KMS-11 (cell line): ENCODE measurements around the gene CRISPLD2.

Experiments
- H2AFZ ChIP-seq: fragments of 200-600 bp; sonication (generic); 2 replicates; pipeline ENCODE4 v1.6.1; 2016; ENCODE audit warnings: antibody characterized with exemption, mixed run types, low read depth
- H3K27ac ChIP-seq: fragments of 200-600 bp; sonication (generic); 2 replicates; pipeline ENCODE4 v1.6.1; 2016; ENCODE audit warnings: mild to moderate bottlenecking, mixed run types
- H3K27me3 ChIP-seq: fragments of 200-600 bp; sonication (generic); 2 replicates; pipeline ENCODE4 v1.6.1; 2017; ENCODE audit warnings: mild to moderate bottlenecking, low read depth, mixed run types, moderate library complexity; ENCODE audit not compliant: insufficient read depth
- H3K36me3 ChIP-seq: fragments of 200-600 bp; sonication (generic); 2 replicates; pipeline ENCODE4 v1.6.1; 2017; ENCODE audit warnings: mild to moderate bottlenecking, mixed run types; ENCODE audit not compliant: insufficient read depth
- H3K4me1 ChIP-seq: fragments of 200-600 bp; sonication (generic); 2 replicates; pipeline ENCODE4 v1.6.1; 2016; ENCODE audit warnings: mild to moderate bottlenecking, low read depth, mixed run types; ENCODE audit not compliant: poor library complexity, severe bottlenecking
- H3K4me2 ChIP-seq: fragments of 200-600 bp; sonication (generic); 2 replicates; pipeline ENCODE4 v1.7.0; 2016; ENCODE audit warnings: mild to moderate bottlenecking, mixed run types
- H3K4me3 ChIP-seq: fragments of 200-600 bp; sonication (generic); IDR thresholded peaks from 2 replicates; pipeline ENCODE4 v1.6.1; 2017; ENCODE audit warnings: low read depth, low read length, mixed read lengths; ENCODE audit not compliant: insufficient read depth
- H3K79me2 ChIP-seq: fragments of 200-600 bp; sonication (generic); 2 replicates; pipeline ENCODE4 v1.6.1; 2016; ENCODE audit warnings: low read depth, mixed run types; ENCODE audit not compliant: insufficient read depth
- H3K9ac ChIP-seq: fragments of 200-600 bp; sonication (generic); 2 replicates; pipeline ENCODE4 v1.6.1; 2016; ENCODE audit warnings: mild to moderate bottlenecking, mixed run types
- H4K20me1 ChIP-seq: fragments of 200-600 bp; sonication (generic); 2 replicates; pipeline ENCODE4 v1.6.1; 2016; ENCODE audit warnings: mild to moderate bottlenecking, mixed run types; ENCODE audit not compliant: insufficient read depth
- TF ChIP-seq, protein P1 (sequence below): fragments of 200-600 bp; sonication (generic); conservative IDR thresholded peaks from 2 replicates; pipeline ENCODE4 v1.6.1; 2017; ENCODE audit warnings: low read depth, mild to moderate bottlenecking, antibody characterized with exemption, low read length, moderate library complexity, mixed read lengths

Gene CRISPLD2

DNA sequence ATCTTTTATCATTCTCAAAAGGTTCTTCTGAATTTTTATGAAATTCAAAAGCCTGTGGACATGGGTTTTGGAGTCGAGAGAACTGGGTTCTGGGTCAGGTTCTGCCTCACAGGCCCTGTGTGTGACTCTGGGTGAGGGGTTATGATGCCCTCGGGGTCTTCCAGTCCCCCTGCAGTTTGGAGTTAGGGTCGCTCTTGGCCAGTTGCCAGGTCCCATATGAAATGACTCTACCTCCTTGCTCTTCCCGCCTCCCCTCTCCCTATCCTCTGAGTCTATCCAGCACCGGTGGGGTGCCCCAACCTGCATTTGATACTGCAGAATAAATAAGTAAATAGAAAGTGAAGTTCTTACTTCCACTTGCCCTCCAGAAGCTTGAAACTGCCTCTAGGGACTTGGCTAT is 137.4 kb downstream of the CRISPLD2 start:
- Histone ChIP-seq H3K4me1 (no peaks in the 10 kb centered on the region), H3K27me3 (peaks cover 45% of the 10 kb centered on the region), H3K79me2 (no peaks in the 10 kb centered on the region), H3K4me2 (no peak overlapping the region), H2AFZ (no peak overlapping the region), H3K9ac (no peak overlapping the region), H3K27ac (no peak overlapping the region), H3K36me3 (no peaks in the 10 kb centered on the region), H4K20me1 (no peaks in the 10 kb centered on the region), H3K4me3 (no peak overlapping the region)
- TF ChIP-seq, protein P1, sequence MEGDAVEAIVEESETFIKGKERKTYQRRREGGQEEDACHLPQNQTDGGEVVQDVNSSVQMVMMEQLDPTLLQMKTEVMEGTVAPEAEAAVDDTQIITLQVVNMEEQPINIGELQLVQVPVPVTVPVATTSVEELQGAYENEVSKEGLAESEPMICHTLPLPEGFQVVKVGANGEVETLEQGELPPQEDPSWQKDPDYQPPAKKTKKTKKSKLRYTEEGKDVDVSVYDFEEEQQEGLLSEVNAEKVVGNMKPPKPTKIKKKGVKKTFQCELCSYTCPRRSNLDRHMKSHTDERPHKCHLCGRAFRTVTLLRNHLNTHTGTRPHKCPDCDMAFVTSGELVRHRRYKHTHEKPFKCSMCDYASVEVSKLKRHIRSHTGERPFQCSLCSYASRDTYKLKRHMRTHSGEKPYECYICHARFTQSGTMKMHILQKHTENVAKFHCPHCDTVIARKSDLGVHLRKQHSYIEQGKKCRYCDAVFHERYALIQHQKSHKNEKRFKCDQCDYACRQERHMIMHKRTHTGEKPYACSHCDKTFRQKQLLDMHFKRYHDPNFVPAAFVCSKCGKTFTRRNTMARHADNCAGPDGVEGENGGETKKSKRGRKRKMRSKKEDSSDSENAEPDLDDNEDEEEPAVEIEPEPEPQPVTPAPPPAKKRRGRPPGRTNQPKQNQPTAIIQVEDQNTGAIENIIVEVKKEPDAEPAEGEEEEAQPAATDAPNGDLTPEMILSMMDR: no peak

DNA sequence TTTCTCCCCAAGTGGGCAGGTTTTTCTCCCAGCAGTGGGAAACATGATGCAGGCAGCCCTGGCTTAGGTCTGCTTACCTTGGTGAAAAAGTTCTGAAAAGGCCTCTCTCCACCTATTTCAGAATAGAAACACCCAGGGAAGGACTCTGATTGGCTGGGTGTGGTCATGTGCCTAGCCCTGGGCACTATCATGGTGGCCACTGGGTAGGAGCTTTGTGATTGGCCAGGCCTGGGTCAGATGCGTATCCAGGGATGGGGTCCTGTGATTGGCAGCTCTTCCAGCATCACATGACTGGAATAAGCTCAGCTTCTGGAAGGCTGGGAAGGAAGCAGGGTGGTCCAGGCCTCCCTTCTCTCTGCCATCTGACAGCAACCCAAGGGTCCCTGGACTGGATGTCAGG is 138.0 kb downstream of the CRISPLD2 start:
- Histone ChIP-seq H3K4me1 (no peaks in the 10 kb centered on the region), H4K20me1 (no peaks in the 10 kb centered on the region), H3K9ac (no peak overlapping the region), H3K27ac (no peak overlapping the region), H3K36me3 (no peaks in the 10 kb centered on the region), H3K4me3 (no peak overlapping the region), H3K4me2 (no peak overlapping the region), H3K27me3 (peaks cover 51% of the 10 kb centered on the region), H2AFZ (no peak overlapping the region), H3K79me2 (no peaks in the 10 kb centered on the region)
- TF ChIP-seq, protein P1: no peak
